CD4-positive, CD25-positive, alpha-beta regulatory T cell (primary cell): Measurements from ENCODE around the gene GPR15. TPM values are rescaled to one million over a fixed set of nuclear protein-coding genes. Genes with fewer than 3 reads are reported as not detected.

ENCODE experiments used
- ATAC-seq, 2 donors: fragments of 150-1000 bp; cut with Tn5 transposase; one replicate each; pipeline ENCODE4 v1.10.0; 2021; ENCODE audit warnings: low read depth in 2 of 2, moderate number of reproducible peaks in 2 of 2, moderate library complexity in 1 of 2
- DNase-seq, 3 donors: peaks; one replicate each; pipeline versions ENCODE4 v3.0.0 to v3.0.0-alpha.2; 2012 to 2022; ENCODE audit warnings: mixed read lengths in 1 of 3
- H3K27ac ChIP-seq: one replicate; pipeline ENCODE4 v1.7.0; 2013; ENCODE audit warnings: mild to moderate bottlenecking, low read length; ENCODE audit not compliant: insufficient read depth, poor library complexity, severe bottlenecking
- H3K27me3 ChIP-seq: one replicate; pipeline ENCODE4 v1.7.0; 2013; ENCODE audit warnings: low read length; ENCODE audit not compliant: control insufficient read depth, insufficient read depth
- H3K36me3 ChIP-seq: one replicate; pipeline ENCODE4 v1.7.0; 2013; ENCODE audit warnings: mild to moderate bottlenecking, low read length, moderate library complexity; ENCODE audit not compliant: control insufficient read depth, insufficient read depth
- H3K4me1 ChIP-seq: 2 replicates; pipeline ENCODE4 v1.7.0; 2013; ENCODE audit warnings: mild to moderate bottlenecking, low read length; ENCODE audit not compliant: insufficient read depth, control insufficient read depth, poor library complexity, severe bottlenecking
- H3K4me3 ChIP-seq: one replicate; pipeline ENCODE4 v1.7.0; 2013; ENCODE audit warnings: low read depth, mild to moderate bottlenecking, low read length, moderate library complexity
- H3K9me3 ChIP-seq, 2 experiments: 1 replicate in 1 of 2; 2 replicates in 1 of 2; pipeline ENCODE4 v1.7.0; 2013; ENCODE audit warnings: low read length in 2 of 2, mild to moderate bottlenecking in 1 of 2, moderate library complexity in 1 of 2; ENCODE audit not compliant: control insufficient read depth in 2 of 2
- H3K27ac Mint-ChIP-seq, 3 donors: one replicate each; pipeline ENCODE4 v1.8.0; 2020 to 2022; ENCODE audit warnings: mild to moderate bottlenecking in 3 of 3, mixed read lengths in 3 of 3, moderate library complexity in 2 of 3
- H3K27me3 Mint-ChIP-seq: one replicate; pipeline ENCODE4 v1.8.0; 2022; ENCODE audit warnings: mild to moderate bottlenecking, mixed read lengths
- H3K36me3 Mint-ChIP-seq: one replicate; pipeline ENCODE4 v1.8.0; 2020; ENCODE audit warnings: mixed read lengths
- H3K4me1 Mint-ChIP-seq, 4 donors: one replicate each; pipeline ENCODE4 v1.8.0; 2020 to 2022; ENCODE audit warnings: mixed read lengths in 4 of 4, mild to moderate bottlenecking in 1 of 4
- H3K4me3 Mint-ChIP-seq, 4 donors: one replicate each; pipeline ENCODE4 v1.8.0; 2020 to 2022; ENCODE audit warnings: mild to moderate bottlenecking in 4 of 4, mixed read lengths in 4 of 4, moderate library complexity in 3 of 4
- H3K9me3 Mint-ChIP-seq, 7 donors: one replicate each; pipeline ENCODE4 v1.8.0; 2020 to 2022; ENCODE audit warnings: mixed read lengths in 7 of 7, mild to moderate bottlenecking in 3 of 7, moderate library complexity in 2 of 7
- polyA plus RNA-seq, 4 donors: library from polyadenylated mRNA; unstranded; fragments of 300-500 nt; fragmentation: Illumina TruSeq; gene quantifications; one replicate each; pipeline ENCODE4 v1.2.3, GENCODE V29; 2021
- total RNA-seq: library from RNA; stranded (reverse); gene quantifications from one replicate; pipeline ENCODE4 v1.2.3, GENCODE V29; 2022

GPR15 gene
- total RNA-seq (5.7 TPM), polyA plus RNA-seq (10 to 100 TPM in 2 of 4 donors, 1 to 10 TPM in 2; 8.6 to 72.4 (median 9.8) TPM)

GRCh38 chr3:98531622-98532274, at the start of gene GPR15:
Gene GPR15, plus strand, starts transcription at chr3:98531978. Its CDS starts 56 bp downstream, at chr3:98532034.
- peak within 1 kb of the TSS; percentile 38 for H3K27ac ChIP-seq
- peak in 1 of 3 donors; percentile 69 for DNase-seq
- Mint-ChIP-seq H3K36me3 (no peaks in the 10 kb centered on the region), H3K9me3 (peaks cover 0 to 1% (median 0%) of the 10 kb centered on the region in 7 donors), H3K4me1 (peaks cover 7 to 43% (median 24%) of the 10 kb centered on the region in 4 donors), H3K4me3 (peak within 1 kb of the TSS; percentile 63 to 88 (median 66)), H3K27me3 (peaks cover 8% of the 10 kb centered on the region), H3K27ac (peak within 1 kb of the TSS in 2 of 3 donors; percentile 26 to 44)
- peaks cover 1% of the 10 kb centered on the region for H3K36me3 ChIP-seq
- H3K9me3 ChIP-seq: no peaks in the 10 kb centered on the region
- H3K4me1 ChIP-seq: peaks cover 15% of the 10 kb centered on the region
- H3K27me3 ChIP-seq: no peaks in the 10 kb centered on the region
- ATAC-seq: peak in 1 of 2 donors; percentile 48
- H3K4me3 ChIP-seq: peak within 1 kb of the TSS; percentile 94

GRCh38 chr3:98482717-98483482, 48.9 kb upstream of the GPR15 start:
- peak overlapping the region in 1 of 3 donors; percentile 11 for H3K27ac Mint-ChIP-seq
- Histone ChIP-seq H3K27me3 (peaks cover 3% of the 10 kb centered on the region), H3K27ac (no peak overlapping the region), H3K9me3 (peaks cover 15 to 17% of the 10 kb centered on the region in 2 experiments), H3K36me3 (no peaks in the 10 kb centered on the region), H3K4me3 (no peak overlapping the region), H3K4me1 (no peaks in the 10 kb centered on the region)
- DNase-seq (no peak), ATAC-seq (no peak)
- H3K4me3 Mint-ChIP-seq: no peak overlapping the region
- peaks cover 11% of the 10 kb centered on the region for H3K36me3 Mint-ChIP-seq
- H3K4me1 Mint-ChIP-seq: peaks cover 0 to 5% (median 1%) of the 10 kb centered on the region in 4 donors
- peaks cover 2 to 42% (median 12%) of the 10 kb centered on the region in 7 donors for H3K9me3 Mint-ChIP-seq
- H3K27me3 Mint-ChIP-seq: peaks cover 44% of the 10 kb centered on the region

GRCh38 chr3:98483626-98484025, 48.2 kb upstream of the GPR15 start:
- Mint-ChIP-seq H3K9me3 (peaks cover 4 to 46% (median 15%) of the 10 kb centered on the region in 7 donors), H3K4me1 (peaks cover 0 to 5% (median 1%) of the 10 kb centered on the region in 4 donors), H3K4me3 (no peak overlapping the region), H3K27me3 (peaks cover 47% of the 10 kb centered on the region), H3K27ac (no peak overlapping the region), H3K36me3 (peaks cover 11% of the 10 kb centered on the region)
- Histone ChIP-seq H3K27me3 (peaks cover 3% of the 10 kb centered on the region), H3K9me3 (peaks cover 18 to 20% of the 10 kb centered on the region in 2 experiments), H3K36me3 (no peaks in the 10 kb centered on the region), H3K4me3 (no peak overlapping the region), H3K27ac (no peak overlapping the region), H3K4me1 (no peaks in the 10 kb centered on the region)
- ATAC-seq (no peak), DNase-seq (no peak)

DNA sequence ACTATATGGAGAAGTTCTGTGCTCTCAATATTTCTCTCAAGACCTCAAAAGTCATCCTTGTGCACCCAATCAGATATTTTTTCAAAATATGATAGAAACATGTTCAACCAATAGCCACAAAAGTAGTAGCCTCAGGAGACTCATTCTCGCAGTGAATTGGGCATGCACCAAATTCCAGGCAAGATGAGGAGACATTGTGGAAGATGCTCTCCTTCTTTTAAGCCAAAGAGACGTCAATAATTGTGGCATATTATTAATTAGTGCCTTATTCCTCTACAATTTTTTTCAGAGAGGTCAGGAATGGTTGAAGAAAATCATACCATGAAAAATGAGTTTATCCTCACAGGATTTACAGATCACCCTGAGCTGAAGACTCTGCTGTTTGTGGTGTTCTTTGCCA, 34.4 kb upstream of the GPR15 start, which contains the start of gene OR5K2:
Gene OR5K2 (plus strand): TSS at position 301 of the 400 bp plus-strand sequence. CDS start 0 bp downstream, at position 301.
- Histone ChIP-seq H3K36me3 (no peaks in the 10 kb centered on the region), H3K4me3 (no peak within 1 kb of the TSS), H3K27ac (no peak within 1 kb of the TSS), H3K27me3 (no peaks in the 10 kb centered on the region), H3K4me1 (no peaks in the 10 kb centered on the region), H3K9me3 (no peaks in the 10 kb centered on the region)
- Mint-ChIP-seq H3K9me3 (no peaks in the 10 kb centered on the region), H3K27me3 (peaks cover 12% of the 10 kb centered on the region), H3K4me3 (no peak within 1 kb of the TSS), H3K36me3 (peaks cover 4% of the 10 kb centered on the region), H3K4me1 (peaks cover 0 to 4% (median 2%) of the 10 kb centered on the region in 4 donors), H3K27ac (no peak within 1 kb of the TSS)
- DNase-seq (no peak), ATAC-seq (no peak)

DNA sequence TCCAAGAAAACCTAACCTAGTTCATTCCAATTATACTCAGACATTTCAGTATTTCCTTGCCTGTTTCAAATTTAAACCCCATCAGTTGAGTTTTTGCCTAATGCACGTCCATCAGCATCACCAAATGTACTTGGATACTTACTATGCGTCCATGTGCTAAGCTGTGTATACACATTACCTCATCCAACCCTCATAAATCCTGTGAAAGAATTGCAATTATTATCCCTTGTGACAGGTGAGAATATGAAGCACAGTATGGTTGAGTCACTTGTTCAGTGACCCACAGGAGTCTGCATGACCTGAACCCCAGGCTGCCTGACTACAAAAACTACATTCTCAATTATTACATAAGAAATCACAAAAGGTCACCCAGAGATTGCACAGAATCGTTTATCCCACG, 31.8 kb upstream of the GPR15 start:
- DNase-seq: no peak
- Histone ChIP-seq H3K27me3 (no peaks in the 10 kb centered on the region), H3K9me3 (no peaks in the 10 kb centered on the region), H3K27ac (no peak overlapping the region), H3K36me3 (no peaks in the 10 kb centered on the region), H3K4me1 (no peaks in the 10 kb centered on the region), H3K4me3 (no peak overlapping the region)
- Mint-ChIP-seq H3K27me3 (peaks cover 4% of the 10 kb centered on the region), H3K4me3 (no peak overlapping the region), H3K27ac (no peak overlapping the region), H3K36me3 (peaks cover 13% of the 10 kb centered on the region), H3K9me3 (no peaks in the 10 kb centered on the region), H3K4me1 (peaks cover 0 to 11% (median 5%) of the 10 kb centered on the region in 4 donors)
- ATAC-seq: no peak

DNA sequence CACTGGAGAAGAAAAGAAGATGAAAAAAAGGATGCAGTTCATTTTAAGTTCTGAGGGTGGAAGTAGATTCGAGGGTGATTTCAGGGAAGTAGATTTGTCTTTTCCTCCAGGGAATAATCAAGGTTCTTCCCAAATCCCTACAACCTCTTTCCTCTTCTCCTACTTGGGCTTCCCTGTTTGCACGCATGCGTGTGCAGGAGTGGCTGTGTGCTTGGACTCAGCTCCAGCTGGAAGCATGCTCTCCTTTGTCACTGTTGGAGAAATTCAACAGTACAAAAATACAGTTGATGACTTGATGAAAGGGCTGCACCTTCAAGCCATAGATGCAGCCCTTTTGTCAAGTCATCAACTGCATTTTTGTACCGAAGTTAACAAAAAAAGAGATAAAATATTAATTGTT, 30.5 kb upstream of the GPR15 start:
- H3K4me1 ChIP-seq: no peaks in the 10 kb centered on the region
- H3K36me3 Mint-ChIP-seq: peaks cover 17% of the 10 kb centered on the region
- ATAC-seq (no peak), DNase-seq (no peak)
- H3K27me3 Mint-ChIP-seq: peaks cover 4% of the 10 kb centered on the region
- no peak overlapping the region for H3K4me3 Mint-ChIP-seq
- H3K9me3 ChIP-seq: no peaks in the 10 kb centered on the region
- H3K4me1 Mint-ChIP-seq: peaks cover 0 to 11% (median 6%) of the 10 kb centered on the region in 4 donors
- no peak overlapping the region for H3K27ac Mint-ChIP-seq
- H3K27ac ChIP-seq: no peak overlapping the region
- no peaks in the 10 kb centered on the region for H3K27me3 ChIP-seq
- no peaks in the 10 kb centered on the region for H3K9me3 Mint-ChIP-seq
- H3K4me3 ChIP-seq: no peak overlapping the region
- H3K36me3 ChIP-seq: no peaks in the 10 kb centered on the region

DNA sequence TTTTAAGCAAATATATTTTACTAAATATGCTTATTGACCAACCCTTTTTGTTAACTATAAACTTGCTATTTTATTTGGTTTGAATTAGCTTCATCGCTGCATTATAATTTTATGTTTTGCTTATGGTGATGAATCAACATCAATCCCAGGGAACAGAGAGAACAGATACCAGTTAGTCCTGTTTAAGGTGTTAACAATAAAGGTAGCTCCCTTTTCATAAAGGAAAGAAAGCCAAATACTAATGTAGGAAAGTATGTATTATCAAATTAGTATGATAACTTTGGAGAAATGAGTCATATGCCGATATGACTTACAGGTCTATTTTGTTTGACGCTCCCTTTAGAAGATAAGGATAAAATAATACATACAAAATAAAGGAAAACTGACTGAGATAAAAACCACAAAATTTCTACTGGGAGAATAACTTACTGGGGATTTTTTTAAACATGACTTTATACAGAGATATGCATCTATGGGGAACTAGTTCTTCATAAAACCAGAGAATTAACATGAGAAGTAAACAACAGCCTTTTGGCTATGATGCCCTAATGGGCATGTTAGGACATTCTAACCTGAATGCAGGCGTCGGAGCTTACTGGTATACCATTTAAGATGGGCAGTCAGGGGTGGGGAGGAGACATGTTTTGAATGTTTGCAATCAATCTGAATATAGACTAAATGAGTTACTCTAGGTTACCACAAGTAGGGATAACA, 29.8 kb upstream of the GPR15 start:
- H3K27me3 Mint-ChIP-seq: peaks cover under 1% of the 10 kb centered on the region
- no peak overlapping the region for H3K4me3 Mint-ChIP-seq
- no peaks in the 10 kb centered on the region for H3K9me3 ChIP-seq
- H3K36me3 Mint-ChIP-seq: peaks cover 18% of the 10 kb centered on the region
- peaks cover 0 to 11% (median 6%) of the 10 kb centered on the region in 4 donors for H3K4me1 Mint-ChIP-seq
- ATAC-seq (no peak), DNase-seq (no peak)
- H3K4me3 ChIP-seq: no peak overlapping the region
- H3K27me3 ChIP-seq: no peaks in the 10 kb centered on the region
- H3K36me3 ChIP-seq: peaks cover 2% of the 10 kb centered on the region
- H3K4me1 ChIP-seq: no peaks in the 10 kb centered on the region
- no peaks in the 10 kb centered on the region for H3K9me3 Mint-ChIP-seq
- peak overlapping the region in 1 of 3 donors; percentile 4 for H3K27ac Mint-ChIP-seq
- H3K27ac ChIP-seq: no peak overlapping the region
